ENCODE results near the gene SELENOK. TPM values are rescaled to one million over a fixed set of nuclear protein-coding genes. Genes with fewer than 3 reads are reported as not detected.
"Not testable (repeated sequence)": the region's sequence is repeated elsewhere in the genome, so short reads cannot be mapped to it uniquely, and the experiment has no call there.

The SELENOK gene
- 45.9 TPM for total RNA-seq

- H3K4me1 ChIP-seq (ENCODE audit: control insufficient read depth in 3 of 3, insufficient read depth in 3 of 3, low read length in 3 of 3): peaks cover 12 to 22% (median 16%) of the 10 kb centered on the region in 3 donors
- H3K27ac ChIP-seq (ENCODE audit: low read depth, low read length): peak within 1 kb of the TSS; percentile 94
- H3K4me3 ChIP-seq (ENCODE audit: low read length in 3 of 3): peak within 1 kb of the TSS; percentile 90 to 98 (median 92)
- H3K9ac ChIP-seq (ENCODE audit: low read depth in 1 of 3, low read length in 3 of 3): peak within 1 kb of the TSS; percentile 91 to 97 (median 97)
- H3K27me3 ChIP-seq (ENCODE audit: control insufficient read depth in 3 of 3, insufficient read depth in 3 of 3, low read length in 3 of 3): peaks cover 0 to 6% (median 4%) of the 10 kb centered on the region in 3 donors
- no peaks in the 10 kb centered on the region for H3K9me3 ChIP-seq (ENCODE audit: control insufficient read depth in 3 of 3, low read length in 3 of 3)
- H3K36me3 ChIP-seq (ENCODE audit: control insufficient read depth in 3 of 3, insufficient read depth in 3 of 3, low read length in 3 of 3): peaks cover 0 to 14% (median 3%) of the 10 kb centered on the region in 3 donors
Measured at GRCh38 chr3:53891497-53892285, at the start of gene SELENOK. Gene SELENOK (minus strand): TSS chr3:53891859.

GRCh38 chr3:53941184-53941583 lies 49.5 kb upstream of the SELENOK start:
- Histone ChIP-seq H3K36me3 (ENCODE audit: control insufficient read depth in 3 of 3, insufficient read depth in 3 of 3, low read length in 3 of 3) (no peaks in the 10 kb centered on the region), H3K4me3 (ENCODE audit: low read length in 3 of 3) (no peak overlapping the region)

GRCh38 chr3:53940623-53941022 lies 49.0 kb upstream of the SELENOK start:
- no peak overlapping the region for H3K4me3 ChIP-seq (ENCODE audit: low read length in 3 of 3)
- H3K9ac ChIP-seq (ENCODE audit: low read depth in 1 of 3, low read length in 3 of 3): no peak overlapping the region
- peaks cover 0 to under 1% (median 0%) of the 10 kb centered on the region in 3 donors for H3K9me3 ChIP-seq (ENCODE audit: control insufficient read depth in 3 of 3, low read length in 3 of 3)
- no peak overlapping the region for H3K27ac ChIP-seq (ENCODE audit: low read depth, low read length)
- peaks cover 0 to 6% (median 4%) of the 10 kb centered on the region in 3 donors for H3K27me3 ChIP-seq (ENCODE audit: control insufficient read depth in 3 of 3, insufficient read depth in 3 of 3, low read length in 3 of 3)
- no peaks in the 10 kb centered on the region for H3K4me1 ChIP-seq (ENCODE audit: control insufficient read depth in 3 of 3, insufficient read depth in 3 of 3, low read length in 3 of 3)
- H3K36me3 ChIP-seq (ENCODE audit: control insufficient read depth in 3 of 3, insufficient read depth in 3 of 3, low read length in 3 of 3): no peaks in the 10 kb centered on the region

More at GRCh38 chr3:53941184-53941583, 49.5 kb upstream of the SELENOK start:
- H3K27ac ChIP-seq (ENCODE audit: low read depth, low read length): no peak overlapping the region
- H3K9ac ChIP-seq (ENCODE audit: low read depth in 1 of 3, low read length in 3 of 3): no peak overlapping the region
- no peaks in the 10 kb centered on the region for H3K4me1 ChIP-seq (ENCODE audit: control insufficient read depth in 3 of 3, insufficient read depth in 3 of 3, low read length in 3 of 3)
- H3K27me3 ChIP-seq (ENCODE audit: control insufficient read depth in 3 of 3, insufficient read depth in 3 of 3, low read length in 3 of 3): peaks cover 0 to 6% (median 4%) of the 10 kb centered on the region in 3 donors
- peaks cover 0 to 5% (median 0%) of the 10 kb centered on the region in 3 donors for H3K9me3 ChIP-seq (ENCODE audit: control insufficient read depth in 3 of 3, low read length in 3 of 3)

GRCh38 chr3:53939813-53940212 lies 48.2 kb upstream of the SELENOK start:
- H3K27ac ChIP-seq (ENCODE audit: low read depth, low read length): no peak overlapping the region
- H3K27me3 ChIP-seq (ENCODE audit: control insufficient read depth in 3 of 3, insufficient read depth in 3 of 3, low read length in 3 of 3): peaks cover 0 to 6% (median 4%) of the 10 kb centered on the region in 3 donors
- no peaks in the 10 kb centered on the region for H3K9me3 ChIP-seq (ENCODE audit: control insufficient read depth in 3 of 3, low read length in 3 of 3)
- H3K4me1 ChIP-seq (ENCODE audit: control insufficient read depth in 3 of 3, insufficient read depth in 3 of 3, low read length in 3 of 3): no peaks in the 10 kb centered on the region
- H3K9ac ChIP-seq (ENCODE audit: low read depth in 1 of 3, low read length in 3 of 3): no peak overlapping the region
- H3K4me3 ChIP-seq (ENCODE audit: low read length in 3 of 3): no peak overlapping the region
- no peaks in the 10 kb centered on the region for H3K36me3 ChIP-seq (ENCODE audit: control insufficient read depth in 3 of 3, insufficient read depth in 3 of 3, low read length in 3 of 3)

- H3K36me3 ChIP-seq (ENCODE audit: control insufficient read depth in 3 of 3, insufficient read depth in 3 of 3, low read length in 3 of 3): no peaks in the 10 kb centered on the region
- H3K27me3 ChIP-seq (ENCODE audit: control insufficient read depth in 3 of 3, insufficient read depth in 3 of 3, low read length in 3 of 3): peaks cover 0 to 6% (median 4%) of the 10 kb centered on the region in 3 donors
- no peaks in the 10 kb centered on the region for H3K4me1 ChIP-seq (ENCODE audit: control insufficient read depth in 3 of 3, insufficient read depth in 3 of 3, low read length in 3 of 3)
- no peak overlapping the region for H3K27ac ChIP-seq (ENCODE audit: low read depth, low read length)
- H3K9me3 ChIP-seq (ENCODE audit: control insufficient read depth in 3 of 3, low read length in 3 of 3): no peaks in the 10 kb centered on the region
- H3K9ac ChIP-seq (ENCODE audit: low read depth in 1 of 3, low read length in 3 of 3): no peak overlapping the region
- no peak overlapping the region for H3K4me3 ChIP-seq (ENCODE audit: low read length in 3 of 3)
Measured at GRCh38 chr3:53939086-53939582, 47.5 kb upstream of the SELENOK start.

GRCh38 chr3:53938645-53939044 lies 47.0 kb upstream of the SELENOK start:
- Histone ChIP-seq H3K9me3 (ENCODE audit: control insufficient read depth in 3 of 3, low read length in 3 of 3) (no peaks in the 10 kb centered on the region), H3K9ac (ENCODE audit: low read depth in 1 of 3, low read length in 3 of 3) (no peak overlapping the region), H3K4me3 (ENCODE audit: low read length in 3 of 3) (no peak overlapping the region), H3K27ac (ENCODE audit: low read depth, low read length) (no peak overlapping the region), H3K36me3 (ENCODE audit: control insufficient read depth in 3 of 3, insufficient read depth in 3 of 3, low read length in 3 of 3) (no peaks in the 10 kb centered on the region), H3K27me3 (ENCODE audit: control insufficient read depth in 3 of 3, insufficient read depth in 3 of 3, low read length in 3 of 3) (peaks cover 0 to 6% (median 4%) of the 10 kb centered on the region in 3 donors), H3K4me1 (ENCODE audit: control insufficient read depth in 3 of 3, insufficient read depth in 3 of 3, low read length in 3 of 3) (no peaks in the 10 kb centered on the region)

GRCh38 chr3:53936347-53936746 lies 44.7 kb upstream of the SELENOK start:
- Histone ChIP-seq H3K36me3 (ENCODE audit: control insufficient read depth in 3 of 3, insufficient read depth in 3 of 3, low read length in 3 of 3) (no peaks in the 10 kb centered on the region), H3K9me3 (ENCODE audit: control insufficient read depth in 3 of 3, low read length in 3 of 3) (no peaks in the 10 kb centered on the region), H3K27ac (ENCODE audit: low read depth, low read length) (no peak overlapping the region), H3K4me3 (ENCODE audit: low read length in 3 of 3) (no peak overlapping the region), H3K9ac (ENCODE audit: low read depth in 1 of 3, low read length in 3 of 3) (no peak overlapping the region), H3K27me3 (ENCODE audit: control insufficient read depth in 3 of 3, insufficient read depth in 3 of 3, low read length in 3 of 3) (peaks cover 0 to 6% (median 4%) of the 10 kb centered on the region in 3 donors), H3K4me1 (ENCODE audit: control insufficient read depth in 3 of 3, insufficient read depth in 3 of 3, low read length in 3 of 3) (no peaks in the 10 kb centered on the region)

GRCh38 chr3:53935283-53935901 lies 43.7 kb upstream of the SELENOK start:
- H3K9ac ChIP-seq (ENCODE audit: low read depth in 1 of 3, low read length in 3 of 3): no peak overlapping the region
- H3K27me3 ChIP-seq (ENCODE audit: control insufficient read depth in 3 of 3, insufficient read depth in 3 of 3, low read length in 3 of 3): peaks cover 0 to 6% (median 4%) of the 10 kb centered on the region in 3 donors
- H3K4me3 ChIP-seq (ENCODE audit: low read length in 3 of 3): no peak overlapping the region
- no peaks in the 10 kb centered on the region for H3K36me3 ChIP-seq (ENCODE audit: control insufficient read depth in 3 of 3, insufficient read depth in 3 of 3, low read length in 3 of 3)
- no peak overlapping the region for H3K27ac ChIP-seq (ENCODE audit: low read depth, low read length)
- H3K9me3 ChIP-seq (ENCODE audit: control insufficient read depth in 3 of 3, low read length in 3 of 3): no peaks in the 10 kb centered on the region
- no peaks in the 10 kb centered on the region for H3K4me1 ChIP-seq (ENCODE audit: control insufficient read depth in 3 of 3, insufficient read depth in 3 of 3, low read length in 3 of 3)

GRCh38 chr3:53927208-53927872 lies 35.7 kb upstream of the SELENOK start:
- not testable (repeated sequence) for H3K4me1 ChIP-seq (ENCODE audit: control insufficient read depth in 3 of 3, insufficient read depth in 3 of 3, low read length in 3 of 3)

More at GRCh38 chr3:53927208-53927872, 35.7 kb upstream of the SELENOK start:
- not testable (repeated sequence) for H3K27ac ChIP-seq (ENCODE audit: low read depth, low read length); H3K9ac ChIP-seq (ENCODE audit: low read depth in 1 of 3, low read length in 3 of 3); H3K9me3 ChIP-seq (ENCODE audit: control insufficient read depth in 3 of 3, low read length in 3 of 3); H3K4me3 ChIP-seq (ENCODE audit: low read length in 3 of 3); H3K36me3 ChIP-seq (ENCODE audit: control insufficient read depth in 3 of 3, insufficient read depth in 3 of 3, low read length in 3 of 3); H3K27me3 ChIP-seq (ENCODE audit: control insufficient read depth in 3 of 3, insufficient read depth in 3 of 3, low read length in 3 of 3)

Data from skeletal muscle tissue (tissue), 4 donors.